K562 (cell line): ENCODE measurements around the gene INSL3. TPM values are rescaled to one million over a fixed set of nuclear protein-coding genes. Genes with fewer than 3 reads are reported as not detected.

Source experiments
- ATAC-seq: fragments of 200-7000 bp; cut with Tn5 transposase; 3 replicates; pipeline ENCODE4 v1.9.1; 2020; ENCODE audit warnings: moderate library complexity
- BruUV-seq: library from RNA; stranded (reverse); fragments of 400-500 nt; replicated peaks from 2 replicates; lab custom pipeline; 2021; lab: Mats Ljungman, UMichigan
- CTCF ChIA-PET: fragments of 300-600 bp; formaldehyde crosslinking; extraction: SDS; loops from one replicate; lab custom pipeline; 2021; ENCODE audit warnings: low intra/inter-chr PET ratio; lab: Yijun Ruan, JAX
- POLR2A ChIA-PET: fragments of 300-600, 350-650 bp; sonication (Branson Sonifier 250); formaldehyde crosslinking; extraction: SDS; loops from one replicate; lab custom pipeline; 2021; ENCODE audit warnings: antibody characterized with exemption, inconsistent platforms; lab: Yijun Ruan, JAX
- DNase-seq, 4 experiments: peaks; one replicate each; pipeline versions ENCODE4 v3.0.0 to v3.0.0-alpha.2; 2011 to 2018; ENCODE audit warnings: low spot score in 3 of 4, mixed read lengths in 3 of 4; ENCODE audit errors: extremely low read depth in 1 of 4
- FAIRE-seq: peaks from 2 replicates; lab custom pipeline; 2011; peaks lifted over from hg19 to GRCh38; lab: Jason Lieb, UNC
- H2AFZ ChIP-seq: 2 replicates; pipeline ENCODE4 v1.6.0; 2011; ENCODE audit warnings: low read depth, low read length, control low read depth, inconsistent platforms
- H3K27ac ChIP-seq: fragments of 200-600 bp; 3 replicates; pipeline ENCODE4 v1.8.0; 2011; ENCODE audit warnings: low read depth, mild to moderate bottlenecking, control low read depth, inconsistent platforms, low read length, moderate library complexity, mixed read lengths; ENCODE audit errors: extremely low read depth
- H3K27me3 ChIP-seq, 2 experiments: fragments of 300-600 bp in 1 of 2; 2 replicates in 1 of 2; 3 replicates in 1 of 2; pipeline versions ENCODE4 v1.6.0 to v1.8.0; 2011; ENCODE audit warnings: inconsistent platforms in 2 of 2, low read length in 2 of 2, mild to moderate bottlenecking in 1 of 2, mixed read lengths in 1 of 2, moderate library complexity in 1 of 2; ENCODE audit not compliant: control insufficient read depth in 2 of 2, insufficient read depth in 2 of 2
- H3K36me3 ChIP-seq: fragments of 300-600 bp; 3 replicates; pipeline ENCODE4 v1.8.0; 2011; ENCODE audit warnings: mild to moderate bottlenecking, low read length, inconsistent platforms; ENCODE audit not compliant: control insufficient read depth, insufficient read depth
- H3K4me1 ChIP-seq, 2 experiments: fragments of 200-600 bp in 1 of 2; replicated peaks in 1 of 2; 2 replicates in 1 of 2; 3 replicates in 1 of 2; pipeline versions ENCODE4 v1.5.1 to v1.8.0; 2011; ENCODE audit warnings: inconsistent platforms in 2 of 2, low read length in 2 of 2, mild to moderate bottlenecking in 1 of 2, mixed read lengths in 1 of 2, moderate library complexity in 1 of 2; ENCODE audit not compliant: control insufficient read depth in 2 of 2, insufficient read depth in 2 of 2
- H3K4me2 ChIP-seq: 2 replicates; pipeline ENCODE4 v1.6.1; 2011; ENCODE audit warnings: low read length, control low read depth, inconsistent platforms, mixed read lengths; ENCODE audit not compliant: insufficient read depth
- H3K4me3 ChIP-seq: fragments of 200-600 bp; sonication (generic), shearing (Covaris generic); 2 replicates; pipeline ENCODE4 v1.5.1; 2016; ENCODE audit warnings: control low read depth, inconsistent platforms
- H3K79me2 ChIP-seq: fragments of 200-600 bp; 3 replicates; pipeline ENCODE4 v1.8.0; 2011; ENCODE audit warnings: low read length, inconsistent platforms; ENCODE audit not compliant: control insufficient read depth, insufficient read depth
- H3K9ac ChIP-seq, 2 experiments: 2 replicates each; pipeline versions ENCODE4 v1.6.0 to v1.6.1; 2011; ENCODE audit warnings: low read depth in 2 of 2, low read length in 2 of 2, control low read depth in 1 of 2, inconsistent platforms in 1 of 2, mild to moderate bottlenecking in 1 of 2, mixed read lengths in 1 of 2; ENCODE audit not compliant: insufficient read depth in 1 of 2
- H3K9me1 ChIP-seq: one replicate; pipeline ENCODE4 v1.6.0; 2011; ENCODE audit warnings: inconsistent platforms, mild to moderate bottlenecking, low read length, moderate library complexity; ENCODE audit not compliant: control insufficient read depth, insufficient read depth
- H3K9me3 ChIP-seq: replicated peaks from 2 replicates; pipeline ENCODE4 v1.5.1; 2011; ENCODE audit warnings: low read depth, low read length, inconsistent platforms; ENCODE audit not compliant: control insufficient read depth, insufficient read depth
- H4K20me1 ChIP-seq: replicated peaks from 2 replicates; pipeline ENCODE4 v1.6.1; 2011; ENCODE audit warnings: low read length, inconsistent platforms, mixed read lengths; ENCODE audit not compliant: control insufficient read depth, insufficient read depth
- ARID3B ChIP-seq: fragments of 250-450 bp; sonication (Bioruptor Pico); IDR thresholded peaks from 2 replicates; pipeline ENCODE4 v1.4.0; 2020; ENCODE audit warnings: borderline replicate concordance
- BCL6 ChIP-seq: fragments of 250-450 bp; sonication (Bioruptor Pico); IDR thresholded peaks from 2 replicates; pipeline ENCODE4 v1.4.0; 2020
- E2F5 ChIP-seq: sonication (generic); formaldehyde crosslinking; IDR thresholded peaks from 2 replicates; pipeline ENCODE4 v1.8.0; 2022; ENCODE audit warnings: mild to moderate bottlenecking, missing genetic modification reagents
- ELF4 ChIP-seq: fragments of 450-650 bp; formaldehyde crosslinking; IDR thresholded peaks from 2 replicates; pipeline ENCODE4 v1.4.0; 2022; ENCODE audit warnings: missing genetic modification characterization
- GATA2 ChIP-seq: sonication (generic); formaldehyde crosslinking; IDR thresholded peaks from 2 replicates; pipeline ENCODE4 v1.4.0; 2020; ENCODE audit warnings: mild to moderate bottlenecking, missing genetic modification reagents
- HLTF ChIP-seq: fragments of 450-650 bp; IDR thresholded peaks from 2 replicates; pipeline ENCODE4 v1.6.1; 2016
- HNRNPUL1 ChIP-seq: fragments of 200-400 bp; formaldehyde crosslinking; IDR thresholded peaks from 2 replicates; pipeline ENCODE4 v1.6.1; 2017; ENCODE audit warnings: low read length
- JUN ChIP-seq, 2 experiments: sonication (generic) in 1 of 2; formaldehyde crosslinking in 1 of 2; IDR thresholded peaks; 2 replicates each; pipeline versions ENCODE4 v1.6.1 to v1.8.0; 2012 to 2022; ENCODE audit warnings: borderline replicate concordance in 2 of 2, mild to moderate bottlenecking in 2 of 2, improper control_type of control experiment in 1 of 2, low read depth in 1 of 2, low read length in 1 of 2, missing genetic modification reagents in 1 of 2
- MEIS2 ChIP-seq: fragments of 450-650 bp; IDR thresholded peaks from 2 replicates; pipeline ENCODE4 v1.6.1; 2014; ENCODE audit warnings: mild to moderate bottlenecking; ENCODE audit not compliant: partially characterized antibody
- MLX ChIP-seq, 2 experiments: fragments of 450-650 bp in 1 of 2; sonication (generic) in 1 of 2; formaldehyde crosslinking; conservative IDR thresholded peaks; 2 replicates each; pipeline versions ENCODE4 v1.4.0 to v1.8.1; 2020 to 2022; ENCODE audit warnings: mild to moderate bottlenecking in 1 of 2, missing genetic modification reagents in 1 of 2
- MTF1 ChIP-seq: fragments of 250-450 bp; sonication (Bioruptor Pico); IDR thresholded peaks from 2 replicates; pipeline ENCODE4 v1.9.0; 2021; ENCODE audit warnings: moderate library complexity, mild to moderate bottlenecking, inconsistent platforms, borderline replicate concordance
- SIN3B ChIP-seq: fragments of 450-650 bp; IDR thresholded peaks from 2 replicates; pipeline ENCODE4 v1.6.1; 2017; ENCODE audit warnings: low read depth, mild to moderate bottlenecking, moderate library complexity
- SNAPC5 ChIP-seq: fragments of 250-450 bp; sonication (Bioruptor Pico); IDR thresholded peaks from 2 replicates; pipeline ENCODE4 v1.8.0; 2021; ENCODE audit warnings: moderate library complexity, mild to moderate bottlenecking, inconsistent platforms
- TCF15 ChIP-seq: fragments of 250-450 bp; sonication (Bioruptor Pico); IDR thresholded peaks from 2 replicates; pipeline ENCODE4 v1.8.0; 2022; ENCODE audit warnings: moderate library complexity, mild to moderate bottlenecking, inconsistent platforms
- ZNF431 ChIP-seq: sonication (generic); formaldehyde crosslinking; IDR thresholded peaks from 2 replicates; pipeline ENCODE4 v1.8.0; 2022; ENCODE audit warnings: mild to moderate bottlenecking, missing genetic modification reagents
- ZNF639 ChIP-seq, 2 experiments: fragments of 200-800 bp in 1 of 2; sonication (Bioruptor generic) in 1 of 2; sonication (generic) in 1 of 2; formaldehyde crosslinking in 1 of 2; IDR thresholded peaks in 1 of 2; conservative IDR thresholded peaks in 1 of 2; 2 replicates each; pipeline versions ENCODE4 v1.5.0 to v1.6.1; 2016 to 2020; ENCODE audit warnings: missing compliant biosample characterization in 1 of 2, missing genetic modification characterization in 1 of 2, missing genetic modification reagents in 1 of 2
- WGBS: fragments of 100-300 bp; shearing (Covaris generic); methylation state at CpG from one replicate; pipeline ENCODE4 v1.1.6; 2016; ENCODE audit warnings: low coverage, mixed read lengths; ENCODE audit not compliant: insufficient coverage; ENCODE audit errors: missing lambda C conversion rate; 5-methylcytosine and 5-hydroxymethylcytosine counted together
- in situ Hi-C: fragments of 300-500 bp; cut with MboI; formaldehyde crosslinking; loops from 4 replicates; pipeline ENCODE4 v1.15.0; 2018; ENCODE audit warnings: inconsistent platforms, mixed read lengths
- intact Hi-C: fragments of 100-400 bp; cut with micrococcal nuclease; formaldehyde crosslinking; loops from 2 replicates; pipeline ENCODE4 v1.14.2; 2022
- polyA plus RNA-seq, 8 experiments: library from polyadenylated mRNA; depleted of rRNA in 4 of 8; stranded (reverse) in 5 of 8; unstranded in 3 of 8; fragments of >200 nt; fragmentation: Nextera tagmentation in 2 of 8; fragmentation: Illumina TruSeq in 1 of 8; extraction: Ambion mirVana in 2 of 8; extraction: Trizol in 1 of 8; gene quantifications; 2 replicates each; pipeline versions ENCODE4 v1.2.1 to v1.2.3, GENCODE V29; 2011 to 2014; ENCODE audit warnings: inconsistent platforms in 1 of 8, missing spikeins in 1 of 8
- total RNA-seq, 7 experiments: library from RNA; depleted of rRNA in 6 of 7; stranded (reverse); fragments of >200 nt in 6 of 7; fragmentation: Illumina TruSeq in 2 of 7; extraction: Trizol in 2 of 7; gene quantifications; 2 replicates each; pipeline versions ENCODE4 v1.2.1 to v1.2.3, GENCODE V29; 2011 to 2021; ENCODE audit warnings: low replicate concordance in 1 of 7

The INSL3 gene
- total and polyA plus RNA-seq, 9 of the 15 experiments (the other 6 are each of a cell fraction or from before 2014, with no cell fraction given), result not detected

DNA sequence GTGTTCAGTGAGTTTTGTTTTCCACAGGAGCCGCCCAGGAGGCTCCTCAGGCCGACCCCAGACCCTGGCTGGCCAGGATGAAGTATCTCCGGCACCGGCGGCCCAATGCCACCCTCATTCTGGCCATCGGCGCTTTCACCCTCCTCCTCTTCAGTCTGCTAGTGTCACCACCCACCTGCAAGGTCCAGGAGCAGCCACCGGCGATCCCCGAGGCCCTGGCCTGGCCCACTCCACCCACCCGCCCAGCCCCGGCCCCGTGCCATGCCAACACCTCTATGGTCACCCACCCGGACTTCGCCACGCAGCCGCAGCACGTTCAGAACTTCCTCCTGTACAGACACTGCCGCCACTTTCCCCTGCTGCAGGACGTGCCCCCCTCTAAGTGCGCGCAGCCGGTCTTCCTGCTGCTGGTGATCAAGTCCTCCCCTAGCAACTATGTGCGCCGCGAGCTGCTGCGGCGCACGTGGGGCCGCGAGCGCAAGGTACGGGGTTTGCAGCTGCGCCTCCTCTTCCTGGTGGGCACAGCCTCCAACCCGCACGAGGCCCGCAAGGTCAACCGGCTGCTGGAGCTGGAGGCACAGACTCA lies 13.5 kb downstream of the INSL3 start:
- H3K27me3 ChIP-seq, result peaks cover 25 to 59% of the 10 kb centered on the region in 2 experiments
- H3K9me3 ChIP-seq, result no peaks in the 10 kb centered on the region
- intact Hi-C loops, result no loop called here
- no peaks in the 10 kb centered on the region for H3K36me3 ChIP-seq
- H4K20me1 ChIP-seq, result 0 out of 2 replicates have a peak, but pooled peaks cover 7% of the 10 kb centered on the region
- in situ Hi-C loops, result no loop called here
- ChIA-PET CTCF (no interaction called here), POLR2A (interaction anchor here (1.0 kb wide), 1 partner anchor 30 kb away, joined by 3 read pairs; no protein-coding TSS in a partner anchor)
- H3K9ac ChIP-seq, result peak overlapping the region in 1 of 2 experiments; percentile 17; a peak in 1 of 4 replicates
- H3K4me2 ChIP-seq, result no peak overlapping the region
- no peaks in the 10 kb centered on the region for H3K9me1 ChIP-seq
- H3K4me3 ChIP-seq, result no peak overlapping the region
- TF ChIP-seq SIN3B, result no peak
- no peak for TF ChIP-seq TCF15 (CRISPR knock-in tag)
- TF ChIP-seq MTF1 (CRISPR knock-in tag), result no peak
- no peak for TF ChIP-seq ELF4
- no peak for TF ChIP-seq E2F5 (CRISPR knock-in tag)
- no peak for TF ChIP-seq MLX (CRISPR knock-in tag; conservative IDR thresholded peaks at IDR 0.05)
- TF ChIP-seq BCL6 (CRISPR knock-in tag), result no peak
- TF ChIP-seq ZNF431, result no peak
- TF ChIP-seq ZNF639 (CRISPR knock-in tag; conservative IDR thresholded peaks at IDR 0.05 in 1 of 2, IDR thresholded peaks at IDR 0.05 in 1 of 2), result no peak
- no peak for TF ChIP-seq GATA2 (CRISPR knock-in tag)
- TF ChIP-seq ARID3B (CRISPR knock-in tag), result no peak
- TF ChIP-seq MEIS2, result no peak
- TF ChIP-seq HLTF, result no peak
- no peak for TF ChIP-seq SNAPC5 (CRISPR knock-in tag)
- TF ChIP-seq JUN (IDR thresholded peaks at IDR 0.05; ENCODE audit: borderline replicate concordance, low read depth, low read length), result no peak
- no peak for TF ChIP-seq JUN (CRISPR knock-in tag; IDR thresholded peaks at IDR 0.05; ENCODE audit: borderline replicate concordance)
- no peak for TF ChIP-seq HNRNPUL1
- no peak overlapping the region for H3K27ac ChIP-seq
- 17% methylated on average over 33 of the region's 38 CpGs for WGBS
- no peak overlapping the region for H2AFZ ChIP-seq
- no peaks in the 10 kb centered on the region for H3K79me2 ChIP-seq
- DNase-seq, result no peak
- no TSS peak for BruUV-seq
- no peak for FAIRE-seq
- ATAC-seq, result no peak
- H3K4me1 ChIP-seq, result peaks cover 0 to 6% of the 10 kb centered on the region in 2 experiments; a peak in 2 of 5 replicates
